A549 (cell line): ENCODE results near the gene FGF3. TPM values are rescaled to one million over a fixed set of nuclear protein-coding genes. Genes with fewer than 3 reads are reported as not detected.

Experiments
- ATAC-seq, 2 experiments: fragments of 200-7000 bp in 1 of 2; fragments of >200 bp in 1 of 2; cut with Nextera tagmentation in 1 of 2; cut with Tn5 transposase in 1 of 2; 3 replicates each; pipeline versions ENCODE4 v1.8.0 to v1.9.1; 2018 to 2020; ENCODE audit warnings: mild to moderate bottlenecking in 1 of 2, moderate library complexity in 1 of 2
- CTCF ChIA-PET: fragments of 300-600 bp; sonication (Branson Sonifier 250); formaldehyde crosslinking; extraction: SDS; loops from one replicate; lab custom pipeline; 2021; ENCODE audit warnings: antibody characterized with exemption, inconsistent platforms; lab: Yijun Ruan, JAX
- POLR2A ChIA-PET: fragments of 350-600 bp; formaldehyde crosslinking; extraction: SDS; loops from one replicate; lab custom pipeline; 2021; ENCODE audit warnings: antibody characterized with exemption, inconsistent platforms; lab: Yijun Ruan, JAX
- DNase-seq, 2 experiments: peaks; one replicate each; pipeline versions ENCODE4 v3.0.0 to v3.0.0-alpha.2; 2011 to 2016; ENCODE audit warnings: low read depth in 1 of 2, low spot score in 1 of 2
- FAIRE-seq: peaks from 2 replicates; lab custom pipeline; 2011; peaks lifted over from hg19 to GRCh38; lab: Jason Lieb, UNC
- H3K27ac ChIP-seq, 2 experiments: fragments of >200 bp; sonication (Bioruptor Twin); formaldehyde crosslinking; 3 replicates each; pipeline ENCODE4 v1.5.1; 2016 to 2017
- H3K4me1 ChIP-seq: fragments of >200 bp; sonication (Bioruptor Twin); formaldehyde crosslinking; 3 replicates; pipeline ENCODE4 v1.6.1; 2016
- H3K4me2 ChIP-seq: fragments of >200 bp; sonication (Bioruptor Twin); formaldehyde crosslinking; 3 replicates; pipeline ENCODE4 v1.6.1; 2016
- H3K4me3 ChIP-seq: fragments of >200 bp; sonication (Bioruptor Twin); formaldehyde crosslinking; 3 replicates; pipeline ENCODE4 v1.5.1; 2016
- H3K9me3 ChIP-seq: fragments of >200 bp; sonication (Bioruptor Twin); formaldehyde crosslinking; 3 replicates; pipeline ENCODE4 v1.6.1; 2016
- CBX2 ChIP-seq: fragments of 200-600 bp; sonication (generic); IDR thresholded peaks from 2 replicates; pipeline ENCODE4 v1.6.1; 2016; ENCODE audit warnings: low read depth, mild to moderate bottlenecking, borderline replicate concordance
- CHD2 ChIP-seq: fragments of 150-350 bp; IDR thresholded peaks from 2 replicates; pipeline ENCODE4 v1.6.1; 2014; ENCODE audit warnings: low read length; ENCODE audit not compliant: partially characterized antibody
- CHD4 ChIP-seq: fragments of 200-600 bp; sonication (generic); IDR thresholded peaks from 2 replicates; pipeline ENCODE4 v1.6.1; 2016; ENCODE audit warnings: antibody characterized with exemption, mild to moderate bottlenecking, borderline replicate concordance
- CTCF ChIP-seq: fragments of >200 bp; sonication (Bioruptor Twin); formaldehyde crosslinking; IDR thresholded peaks from 3 replicates; pipeline ENCODE4 v1.5.1; 2016
- E2F6 ChIP-seq: IDR thresholded peaks from 2 replicates; pipeline ENCODE4 v1.6.1; 2012; ENCODE audit warnings: low read depth, borderline replicate concordance
- ELK1 ChIP-seq: fragments of 150-350 bp; IDR thresholded peaks from 2 replicates; pipeline ENCODE4 v1.6.1; 2014; ENCODE audit warnings: low read depth, mild to moderate bottlenecking, low read length
- FOSL2 ChIP-seq, 2 experiments: fragments of 450-650 bp in 1 of 2; fragments of >200 bp in 1 of 2; sonication (Bioruptor Twin) in 1 of 2; formaldehyde crosslinking; IDR thresholded peaks; 2 replicates each; pipeline versions ENCODE4 v1.5.0 to v1.6.1; 2016 to 2020; ENCODE audit warnings: mild to moderate bottlenecking in 1 of 2, moderate library complexity in 1 of 2
- FOXS1 ChIP-seq: fragments of 250-450 bp; sonication (Bioruptor Pico); IDR thresholded peaks from 2 replicates; pipeline ENCODE4 v1.5.0; 2020; ENCODE audit warnings: mild to moderate bottlenecking, moderate library complexity
- HOXA7 ChIP-seq: fragments of 250-450 bp; sonication (Bioruptor Pico); IDR thresholded peaks from 2 replicates; pipeline ENCODE4 v1.5.0; 2020; ENCODE audit warnings: mild to moderate bottlenecking, moderate library complexity
- POLR2AphosphoS2 ChIP-seq: conservative IDR thresholded peaks from 2 replicates; pipeline ENCODE4 v1.6.1; 2012; ENCODE audit warnings: low read length, improper control_type of control experiment, inconsistent platforms
- RAD21 ChIP-seq, 2 experiments: fragments of >200 bp in 1 of 2; sonication (Bioruptor Twin) in 1 of 2; formaldehyde crosslinking in 1 of 2; IDR thresholded peaks in 1 of 2; conservative IDR thresholded peaks in 1 of 2; 2 replicates in 1 of 2; 3 replicates in 1 of 2; pipeline ENCODE4 v1.6.1; 2012 to 2018; ENCODE audit warnings: inconsistent platforms in 1 of 2
- RARB ChIP-seq: fragments of 250-450 bp; sonication (Bioruptor Pico); IDR thresholded peaks from 2 replicates; pipeline ENCODE4 v1.8.0; 2021; ENCODE audit warnings: mild to moderate bottlenecking, moderate library complexity
- SMC3 ChIP-seq: fragments of >200 bp; sonication (Bioruptor Twin); formaldehyde crosslinking; IDR thresholded peaks from 3 replicates; pipeline ENCODE4 v1.6.1; 2018; ENCODE audit warnings: inconsistent platforms
- TP53 ChIP-seq: fragments of 250-450 bp; sonication (Bioruptor Pico); IDR thresholded peaks from 2 replicates; pipeline ENCODE4 v1.5.0; 2021; ENCODE audit warnings: mild to moderate bottlenecking, moderate library complexity
- ZFP36 ChIP-seq: fragments of 450-650 bp; IDR thresholded peaks from 2 replicates; pipeline ENCODE4 v1.6.1; 2014; ENCODE audit warnings: borderline replicate concordance; ENCODE audit not compliant: partially characterized antibody
- WGBS: methylation state at CpG from one replicate; pipeline ENCODE4 v1.1.6; 2017; ENCODE audit errors: missing lambda C conversion rate; 5-methylcytosine and 5-hydroxymethylcytosine counted together
- polyA plus RNA-seq, 4 experiments: library from polyadenylated mRNA; depleted of rRNA in 3 of 4; stranded (reverse); fragments of >200 nt; fragmentation: RNase III in 1 of 4; extraction: RNeasy Plus Mini Kit Qiagen cat#74134 plus additional on column Dnase treatment in 1 of 4; gene quantifications; 2 replicates in 3 of 4; 3 replicates in 1 of 4; pipeline ENCODE4 v1.2.3, GENCODE V29; 2011 to 2017

FGF3 gene
- polyA plus RNA-seq, 2 of the 4 experiments (the other 2 are of a cell fraction), result not detected

- 0 out of 3 replicates have a peak, but pooled peaks cover 5% of the 10 kb centered on the region for H3K4me1 ChIP-seq
- CTCF ChIA-PET, result interaction anchor here (1.3 to 2.5 kb wide), 3 partner anchors 13 to 138 kb away, joined by 3 to 15 read pairs (median 3); partner anchors contain the start of gene FGF19
- no peak overlapping the region for H3K4me3 ChIP-seq
- TF ChIP-seq POLR2AphosphoS2, result no peak
- TF ChIP-seq, all 56 proteins: peak for 0
- 22% methylated on average over 1 of the region's 1 CpG for WGBS
- H3K27ac ChIP-seq, result no peak overlapping the region
- no peak for DNase-seq
- POLR2A ChIA-PET, result no interaction called here
- H3K4me2 ChIP-seq, result no peak overlapping the region
- no peak for ATAC-seq
- H3K9me3 ChIP-seq, result no peaks in the 10 kb centered on the region
- peak; percentile 23 for FAIRE-seq
Observed at GRCh38 chr11:69843529-69843921, 24.3 kb upstream of the FGF3 start.

GRCh38 chr11:69842746-69843528, 23.7 kb upstream of the FGF3 start:
- no peaks in the 10 kb centered on the region for H3K9me3 ChIP-seq
- CTCF ChIA-PET, result interaction anchor here (1.0 to 2.5 kb wide), 25 partner anchors 8 to 327 kb away, joined by 3 to 15 read pairs (median 4); partner anchors contain the start of gene FGF19
- WGBS, result 28% methylated on average over 7 of the region's 7 CpGs
- no peak for DNase-seq
- H3K4me3 ChIP-seq, result no peak overlapping the region
- FAIRE-seq, result no peak
- no peak overlapping the region for H3K4me2 ChIP-seq
- no peak overlapping the region for H3K27ac ChIP-seq
- POLR2A ChIA-PET, result no interaction called here
- ATAC-seq, result no peak; a peak in 1 of 6 replicates
- 0 out of 3 replicates have a peak, but pooled peaks cover 5% of the 10 kb centered on the region for H3K4me1 ChIP-seq
- TF ChIP-seq E2F6 (no peak), ELK1 (no peak), TP53 (CRISPR knock-in tag) (no peak), ZFP36 (no peak), FOXS1 (CRISPR knock-in tag) (no peak), CBX2 (no peak), RARB (no peak), HOXA7 (CRISPR knock-in tag) (no peak), CHD2 (no peak), CHD4 (no peak)

- Histone ChIP-seq H3K27ac (no peak overlapping the region), H3K4me1 (0 out of 3 replicates have a peak, but pooled peaks cover 5% of the 10 kb centered on the region), H3K9me3 (no peaks in the 10 kb centered on the region), H3K4me2 (no peak overlapping the region), H3K4me3 (no peak overlapping the region)
- peak in 1 of 2 experiments; percentile 44 for DNase-seq
- ChIA-PET POLR2A (no interaction called here), CTCF (interaction anchor here (0.7 to 2.5 kb wide), 26 partner anchors 9 to 328 kb away, joined by 3 to 15 read pairs (median 4); partner anchors contain the start of genes FGF19 and LTO1)
- ATAC-seq, result peak; percentile 20 to 64; a peak in 3 of 6 replicates
- 34% methylated on average over 13 of the region's 13 CpGs for WGBS
- TF ChIP-seq CHD2 (no peak), RAD21 (conservative IDR thresholded peaks at IDR 0.05 in 1 of 2, IDR thresholded peaks at IDR 0.05 in 1 of 2) (peak; percentile 33 to 50; a peak in 3 of 5 replicates), FOSL2 (IDR thresholded peaks at IDR 0.05) (no peak), FOSL2 (CRISPR knock-in tag; IDR thresholded peaks at IDR 0.05) (no peak), SMC3 (peak; percentile 59), FOXS1 (CRISPR knock-in tag) (no peak), CTCF (peak; percentile 66)
- no peak for FAIRE-seq
Observed at GRCh38 chr11:69841859-69842698, 22.9 kb upstream of the FGF3 start.
